Upper lobe of right lung (tissue), 1 donor: Measurements from ENCODE around the gene LONP1. TPM values are rescaled to one million over a fixed set of nuclear protein-coding genes. Genes with fewer than 3 reads are reported as not detected.

Experiments used
- ATAC-seq: fragments of 200-7000 bp; cut with Tn5 transposase; one replicate; pipeline ENCODE4 v1.9.1; 2020; ENCODE audit warnings: mild to moderate bottlenecking, moderate library complexity
- DNase-seq: peaks from one replicate; pipeline ENCODE4 v3.0.0-alpha.2; 2020
- H3K27ac ChIP-seq: fragments of 200-600 bp; one replicate; pipeline ENCODE4 v1.8.0; 2022
- H3K27me3 ChIP-seq: fragments of 200-600 bp; one replicate; pipeline ENCODE4 v1.8.0; 2022; ENCODE audit warnings: mild to moderate bottlenecking
- H3K36me3 ChIP-seq: fragments of 200-600 bp; one replicate; pipeline ENCODE4 v1.8.0; 2022
- H3K4me1 ChIP-seq: fragments of 200-600 bp; one replicate; pipeline ENCODE4 v1.8.0; 2022
- H3K4me3 ChIP-seq: fragments of 200-600 bp; one replicate; pipeline ENCODE4 v1.8.0; 2022; ENCODE audit warnings: mild to moderate bottlenecking
- H3K9me3 ChIP-seq: fragments of 200-600 bp; one replicate; pipeline ENCODE4 v1.8.0; 2022
- CTCF ChIP-seq: fragments of 200-600 bp; IDR thresholded peaks from one replicate; pipeline ENCODE4 v1.8.0; 2022; ENCODE audit warnings: antibody characterized with exemption
- intact Hi-C: fragments of 100-400 bp; cut with DNase I; formaldehyde crosslinking; loops from one replicate; pipeline ENCODE4 v1.11.0; 2022
- total RNA-seq: library from RNA; stranded (reverse); fragmentation: NEBNext Ultra II Directional; extraction: Animal tissue kit (Norgen Biotek cat#: 25700); gene quantifications from one replicate; pipeline ENCODE4 v1.2.1, GENCODE V29; 2021
- donor health status: DM: no; HTN: yes; CAD: no; lungs with severe emphysema.

LONP1 gene
- total RNA-seq, 1 donor from 2014 or later, result 79.1 TPM

- Histone ChIP-seq H3K36me3 (peaks cover 91% of the 10 kb centered on the region), H3K27me3 (no peaks in the 10 kb centered on the region), H3K4me1 (no peaks in the 10 kb centered on the region), H3K9me3 (no peaks in the 10 kb centered on the region), H3K27ac (no peak overlapping the region), H3K4me3 (no peak overlapping the region)
- no peak for TF ChIP-seq CTCF
- intact Hi-C loops, result no loop called here
- no peak for DNase-seq
- no peak for ATAC-seq
These were observed 68.6 kb downstream of the LONP1 start for GRCh38 chr19:5651361-5651760.

- intact Hi-C loops, result no loop called here
- ATAC-seq (no peak), DNase-seq (no peak)
- Histone ChIP-seq H3K4me3 (no peak overlapping the region), H3K9me3 (no peaks in the 10 kb centered on the region), H3K36me3 (peaks cover 91% of the 10 kb centered on the region), H3K4me1 (no peaks in the 10 kb centered on the region), H3K27me3 (no peaks in the 10 kb centered on the region), H3K27ac (no peak overlapping the region)
- no peak for TF ChIP-seq CTCF
These were observed 71.5 kb downstream of the LONP1 start for GRCh38 chr19:5648464-5648863.

DNA sequence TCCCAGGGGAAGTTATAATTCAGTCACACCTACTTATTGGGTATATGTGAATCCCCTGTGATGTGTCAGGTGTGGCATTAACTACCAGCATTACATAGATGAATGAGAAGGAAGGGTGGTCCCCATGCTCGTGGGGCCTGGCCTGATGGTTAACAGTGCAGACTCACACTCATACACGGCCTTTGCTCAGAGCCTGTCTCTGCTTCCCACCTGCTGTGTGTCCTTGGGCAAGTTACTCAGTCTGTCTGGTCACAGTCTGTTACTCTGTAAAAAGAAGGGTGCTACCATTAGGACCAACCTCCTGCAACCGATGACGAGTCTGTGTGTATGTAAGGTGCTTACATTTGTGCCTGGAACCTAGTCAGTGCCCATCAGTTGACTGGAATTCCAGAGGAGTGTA is 73.2 kb downstream of the LONP1 start:
- intact Hi-C loops, result no loop called here

DNA sequence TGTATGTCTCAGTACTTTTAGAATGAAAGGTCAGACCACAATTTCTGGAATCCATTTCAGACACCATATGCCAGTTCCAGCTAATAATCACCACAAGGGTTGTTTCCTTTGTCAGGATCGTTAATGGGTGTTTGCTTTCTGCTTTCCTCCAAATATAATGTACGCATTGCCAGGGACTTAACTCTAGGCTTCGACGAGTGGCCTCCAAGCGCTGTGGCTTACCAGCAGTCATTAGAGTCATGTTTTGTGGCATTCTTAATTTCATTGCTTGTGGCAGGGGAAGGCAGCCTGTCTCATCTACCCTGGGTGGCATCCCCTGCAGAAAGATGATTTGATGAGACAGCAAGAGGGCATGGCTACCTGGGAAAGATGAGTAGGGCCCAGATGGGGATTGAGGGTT is 74.5 kb downstream of the LONP1 start:
- Histone ChIP-seq H3K27ac (no peak overlapping the region), H3K36me3 (peaks cover 86% of the 10 kb centered on the region)

More for the DNA sequence above, 73.2 kb downstream of the LONP1 start:
- Histone ChIP-seq H3K4me3 (no peak overlapping the region), H3K9me3 (no peaks in the 10 kb centered on the region), H3K4me1 (no peaks in the 10 kb centered on the region), H3K27ac (no peak overlapping the region), H3K36me3 (peaks cover 91% of the 10 kb centered on the region), H3K27me3 (no peaks in the 10 kb centered on the region)
- no peak for DNase-seq
- TF ChIP-seq CTCF, result no peak
- ATAC-seq, result no peak

DNA sequence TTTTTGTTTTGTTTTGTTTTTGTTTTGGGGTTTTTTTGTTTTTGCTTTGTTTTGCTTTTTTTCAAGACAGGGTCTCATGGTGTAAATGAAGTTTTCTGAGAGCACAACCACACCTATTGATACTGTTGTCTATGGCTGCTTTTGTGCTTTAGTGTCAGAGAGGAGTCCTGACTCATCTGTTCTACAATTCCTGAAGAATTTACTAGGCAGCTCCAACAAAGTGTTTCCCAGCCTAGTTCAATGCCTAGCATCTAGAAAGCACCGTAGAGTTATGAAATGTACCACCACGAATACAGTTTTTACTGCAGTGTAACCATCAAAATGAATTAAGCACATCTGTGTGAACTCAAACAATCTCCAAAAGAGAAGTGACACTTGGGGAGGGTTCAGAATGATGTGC is 75.9 kb downstream of the LONP1 start:
- ATAC-seq, result no peak
- H3K27ac ChIP-seq, result no peak overlapping the region
- peaks cover 77% of the 10 kb centered on the region for H3K36me3 ChIP-seq
- intact Hi-C loops, result no loop called here
- no peak for DNase-seq
- no peaks in the 10 kb centered on the region for H3K9me3 ChIP-seq
- no peaks in the 10 kb centered on the region for H3K27me3 ChIP-seq
- TF ChIP-seq CTCF, result no peak
- no peaks in the 10 kb centered on the region for H3K4me1 ChIP-seq
- H3K4me3 ChIP-seq, result no peak overlapping the region

More for the DNA sequence above, 74.5 kb downstream of the LONP1 start:
- no peaks in the 10 kb centered on the region for H3K4me1 ChIP-seq
- no peak for TF ChIP-seq CTCF
- intact Hi-C loops, result no loop called here
- ATAC-seq (no peak), DNase-seq (no peak)
- no peaks in the 10 kb centered on the region for H3K9me3 ChIP-seq
- H3K4me3 ChIP-seq, result no peak overlapping the region
- no peaks in the 10 kb centered on the region for H3K27me3 ChIP-seq

GRCh38 chr19:5643060-5643459 is 76.9 kb downstream of the LONP1 start:
- Histone ChIP-seq H3K36me3 (peaks cover 70% of the 10 kb centered on the region), H3K4me1 (peaks cover 3% of the 10 kb centered on the region), H3K27me3 (no peaks in the 10 kb centered on the region), H3K27ac (no peak overlapping the region), H3K4me3 (no peak overlapping the region), H3K9me3 (no peaks in the 10 kb centered on the region)
- DNase-seq (no peak), ATAC-seq (no peak)
- no peak for TF ChIP-seq CTCF
- intact Hi-C loops, result no loop called here
